Lower leg skin (tissue), 3 donors: ENCODE data around the gene TPO.

Source experiments
- CTCF ChIP-seq, 3 donors: fragments of 450-650 bp; IDR thresholded peaks; one replicate each; pipeline ENCODE4 v1.5.1; 2016; ENCODE audit warnings: antibody characterized with exemption in 3 of 3, mild to moderate bottlenecking in 3 of 3, moderate library complexity in 2 of 3
- POLR2A ChIP-seq, 2 donors: fragments of 450-650 bp; IDR thresholded peaks; one replicate each; pipeline ENCODE4 v1.6.1; 2016 to 2017; ENCODE audit warnings: antibody characterized with exemption in 2 of 2, mild to moderate bottlenecking in 1 of 2, moderate library complexity in 1 of 2

- no peak for TF ChIP-seq CTCF (IDR thresholded peaks at IDR 0.05)
- TF ChIP-seq POLR2A (IDR thresholded peaks at IDR 0.05): no peak
Measured at GRCh38 chr2:1552611-1553010, 139.3 kb downstream of the TPO start.
